Gastroesophageal sphincter (tissue), 4 donors: ENCODE results near the gene FCGBP. TPM values are rescaled to one million over a fixed set of nuclear protein-coding genes. Genes with fewer than 3 reads are reported as not detected.

Experiments
- ATAC-seq: fragments of 150-250 bp; one replicate; pipeline ENCODE4 v1.9.1; 2016; ENCODE audit warnings: mild to moderate bottlenecking, moderate library complexity
- H3K27ac ChIP-seq, 4 donors: fragments of 200-600 bp; sonication (generic) in 3 of 4; 1 replicate in 3 of 4; 2 replicates in 1 of 4; pipeline ENCODE4 v1.5.1; 2016 to 2019
- H3K27me3 ChIP-seq: fragments of 200-600 bp; sonication (generic); one replicate; pipeline ENCODE4 v1.5.1; 2019
- H3K36me3 ChIP-seq, 2 donors: fragments of 200-600 bp; sonication (generic); one replicate each; pipeline ENCODE4 v1.5.1; 2019; ENCODE audit warnings: control low read depth in 1 of 2
- H3K4me1 ChIP-seq, 3 donors: fragments of 200-600 bp; sonication (generic); 1 replicate in 2 of 3; 2 replicates in 1 of 3; pipeline ENCODE4 v1.5.1; 2016 to 2019; ENCODE audit warnings: control low read depth in 2 of 3
- H3K4me3 ChIP-seq, 2 donors: fragments of 200-600 bp; sonication (generic); one replicate each; pipeline ENCODE4 v1.5.1; 2019; ENCODE audit warnings: mild to moderate bottlenecking in 1 of 2, moderate library complexity in 1 of 2
- H3K9me3 ChIP-seq, 3 donors: fragments of 200-600 bp; sonication (generic); one replicate each; pipeline ENCODE4 v1.5.1; 2017 to 2019; ENCODE audit warnings: control low read depth in 2 of 3
- CTCF ChIP-seq, 4 experiments: fragments of 200-600 bp in 2 of 4; fragments of 450-650 bp in 2 of 4; sonication (generic) in 1 of 4; IDR thresholded peaks; one replicate each; pipeline ENCODE4 v1.5.1; 2017 to 2019; ENCODE audit warnings: antibody characterized with exemption in 4 of 4, mild to moderate bottlenecking in 2 of 4, moderate library complexity in 2 of 4
- EP300 ChIP-seq: sonication (generic); formaldehyde crosslinking; IDR thresholded peaks from one replicate; pipeline ENCODE4 v1.6.1; 2017; ENCODE audit warnings: antibody characterized with exemption, mild to moderate bottlenecking
- POLR2A ChIP-seq, 2 donors: fragments of 450-650 bp; IDR thresholded peaks; one replicate each; pipeline ENCODE4 v1.6.1; 2017; ENCODE audit warnings: antibody characterized with exemption in 2 of 2, mild to moderate bottlenecking in 2 of 2, moderate library complexity in 1 of 2
- POLR2AphosphoS5 ChIP-seq: sonication (generic); formaldehyde crosslinking; IDR thresholded peaks from one replicate; pipeline ENCODE4 v1.6.1; 2017; ENCODE audit warnings: antibody characterized with exemption
- WGBS, 2 donors: methylation state at CpG; one replicate each; pipeline ENCODE4 v1.1.5; 2018; ENCODE audit warnings: low coverage in 1 of 2; 5-methylcytosine and 5-hydroxymethylcytosine counted together
- total RNA-seq, 4 donors: library from RNA; depleted of rRNA; stranded (reverse); fragments of >200 nt; gene quantifications; one replicate each; pipeline ENCODE4 v1.1.0, GENCODE V29; 2016

FCGBP gene
- total RNA-seq, 4 donors from 2014 or later: 0.31 to 69.1 (median 8.2) TPM

DNA sequence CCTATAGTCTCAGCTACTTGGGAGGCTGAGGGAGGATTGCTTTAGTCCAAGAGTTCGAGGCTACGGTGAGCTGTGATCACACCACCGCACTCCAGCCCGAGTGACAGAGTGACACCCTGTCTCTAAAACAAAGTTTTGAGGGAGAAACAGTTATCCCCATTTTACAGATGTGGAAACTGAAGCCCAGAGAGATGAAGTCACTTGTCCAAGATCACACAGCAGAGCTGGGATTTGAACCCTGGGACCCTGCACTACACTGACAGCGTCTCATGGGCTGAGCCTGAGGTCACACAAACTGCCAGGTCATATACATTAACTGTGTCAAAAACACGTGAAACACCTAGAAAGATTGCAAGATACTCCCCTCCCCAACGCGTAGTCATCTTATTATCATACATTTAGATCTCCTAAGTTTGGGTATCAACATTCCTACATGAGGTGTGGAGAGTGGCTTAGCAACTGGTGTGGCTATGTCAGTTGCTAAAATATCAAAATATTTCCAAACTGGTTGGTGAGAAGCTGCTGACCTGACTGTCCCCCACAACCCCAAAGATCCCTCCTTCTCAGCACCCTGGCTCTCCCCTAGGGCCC, 8.2 kb downstream of the FCGBP start:
- TF ChIP-seq POLR2AphosphoS5 (no peak), EP300 (no peak), POLR2A (IDR thresholded peaks at IDR 0.05) (no peak), CTCF (IDR thresholded peaks at IDR 0.05) (no peak)
- ATAC-seq: no peak
- 80 to 87% methylated on average over 4 to 7 of the region's 8 CpGs for WGBS, 2 donors
- Histone ChIP-seq H3K4me1 (no peaks in the 10 kb centered on the region), H3K27ac (no peak overlapping the region), H3K9me3 (peaks cover 0 to 5% (median 0%) of the 10 kb centered on the region in 3 donors), H3K4me3 (no peak overlapping the region), H3K27me3 (peaks cover 17% of the 10 kb centered on the region), H3K36me3 (no peaks in the 10 kb centered on the region)

DNA sequence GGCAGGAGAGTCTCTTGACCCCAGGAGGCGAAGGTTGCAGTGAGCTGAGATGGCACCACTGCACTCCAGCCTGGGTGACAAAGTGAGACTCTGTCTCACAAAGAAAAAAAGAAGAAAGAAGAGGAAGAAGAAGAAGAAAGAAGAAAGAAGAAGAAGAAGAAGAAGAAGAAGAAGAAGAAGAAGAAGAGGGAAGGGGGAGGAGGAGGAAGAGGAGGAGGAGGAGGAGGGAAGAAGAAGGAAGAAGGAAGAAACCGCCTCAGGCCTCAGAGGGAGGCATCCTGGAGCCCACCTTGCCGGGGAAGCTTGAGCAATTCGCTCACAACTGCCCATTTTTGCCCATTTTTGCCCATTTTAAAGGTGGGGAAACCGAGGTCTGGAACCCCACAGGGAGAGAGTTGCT, 9.5 kb downstream of the FCGBP start:
- Histone ChIP-seq H3K27me3 (peaks cover 17% of the 10 kb centered on the region), H3K27ac (no peak overlapping the region), H3K4me3 (no peak overlapping the region), H3K36me3 (no peaks in the 10 kb centered on the region), H3K9me3 (no peaks in the 10 kb centered on the region), H3K4me1 (no peaks in the 10 kb centered on the region)
- no peak for TF ChIP-seq POLR2A (IDR thresholded peaks at IDR 0.05)
- TF ChIP-seq CTCF (IDR thresholded peaks at IDR 0.05): no peak
- no peak for TF ChIP-seq POLR2AphosphoS5
- no peak for TF ChIP-seq EP300
- ATAC-seq: no peak
- 73 to 78% methylated on average over 3 to 5 of the region's 5 CpGs for WGBS, 2 donors

GRCh38 chr19:39924389-39924788, 10.0 kb downstream of the FCGBP start:
- ATAC-seq: no peak
- Histone ChIP-seq H3K27me3 (peaks cover 17% of the 10 kb centered on the region), H3K36me3 (no peaks in the 10 kb centered on the region), H3K27ac (no peak overlapping the region), H3K9me3 (peaks cover 0 to 3% (median 0%) of the 10 kb centered on the region in 3 donors), H3K4me3 (no peak overlapping the region), H3K4me1 (no peaks in the 10 kb centered on the region)
- whole genome bisulfite sequencing, 2 donors: 67% methylated on average over 1 of the region's 37 CpGs; no CpG with 5 or more reads in 1 of the 2 donors
- TF ChIP-seq EP300 (no peak), POLR2AphosphoS5 (no peak), CTCF (IDR thresholded peaks at IDR 0.05) (no peak), POLR2A (IDR thresholded peaks at IDR 0.05) (no peak)

- no peaks in the 10 kb centered on the region for H3K4me1 ChIP-seq
- no peak overlapping the region for H3K4me3 ChIP-seq
- 79 to 82% methylated on average over 3 to 4 of the region's 4 CpGs for WGBS, 2 donors
- peaks cover 17% of the 10 kb centered on the region for H3K27me3 ChIP-seq
- H3K27ac ChIP-seq: no peak overlapping the region
- H3K9me3 ChIP-seq: peaks cover 0 to 3% (median 0%) of the 10 kb centered on the region in 3 donors
- ATAC-seq: no peak
- H3K36me3 ChIP-seq: no peaks in the 10 kb centered on the region
- TF ChIP-seq EP300: no peak
- no peak for TF ChIP-seq POLR2A (IDR thresholded peaks at IDR 0.05)
- TF ChIP-seq CTCF (IDR thresholded peaks at IDR 0.05): no peak
- no peak for TF ChIP-seq POLR2AphosphoS5
Measured at GRCh38 chr19:39923862-39924261, 10.6 kb downstream of the FCGBP start.

GRCh38 chr19:39919976-39920375, 14.5 kb downstream of the FCGBP start:
- no peak for TF ChIP-seq EP300
- TF ChIP-seq POLR2AphosphoS5: no peak
- TF ChIP-seq CTCF (IDR thresholded peaks at IDR 0.05): no peak
- TF ChIP-seq POLR2A (IDR thresholded peaks at IDR 0.05): no peak
- WGBS, 2 donors: 93 to 96% methylated on average over 3 of the region's 6 CpGs
- Histone ChIP-seq H3K9me3 (peaks cover 0 to 3% (median 0%) of the 10 kb centered on the region in 3 donors), H3K27ac (no peak overlapping the region), H3K36me3 (no peaks in the 10 kb centered on the region), H3K4me3 (no peak overlapping the region), H3K27me3 (peaks cover 36% of the 10 kb centered on the region), H3K4me1 (no peaks in the 10 kb centered on the region)
- ATAC-seq: no peak
